Embryonic facial prominence (tissue), 1 donor: ENCODE measurements around the gene MAGEA11.
"Not testable (repeated sequence)": the region's sequence is repeated elsewhere in the genome, so short reads cannot be mapped to it uniquely, and the experiment has no call there.

Source experiments
- DNase-seq: peaks from one replicate; pipeline ENCODE4 v3.0.0-alpha.2; 2016; ENCODE audit errors: extremely low spot score

The MAGEA11 gene

GRCh38 chrX:149711545-149712236 is at the start of gene MAGEA11:
MAGEA11 (plus strand) TSS chrX:149712060; CDS start chrX:149713160, 1,100 bp downstream.
- DNase-seq = no peak

GRCh38 chrX:149675088-149675487 is 36.8 kb upstream of the MAGEA11 start:
- DNase-seq = not testable (repeated sequence)

- DNase-seq = not testable (repeated sequence)
Observed at GRCh38 chrX:149675554-149675953, 36.3 kb upstream of the MAGEA11 start.

GRCh38 chrX:149679164-149679678 is 32.6 kb upstream of the MAGEA11 start:
- DNase-seq = not testable (repeated sequence)

GRCh38 chrX:149681182-149681581 is 30.7 kb upstream of the MAGEA11 start:
- no peak for DNase-seq

GRCh38 chrX:149682031-149682430 is 29.8 kb upstream of the MAGEA11 start:
- DNase-seq = no peak

GRCh38 chrX:149682956-149683947 is 28.6 kb upstream of the MAGEA11 start:
- no peak for DNase-seq

GRCh38 chrX:149683966-149684730 is 27.7 kb upstream of the MAGEA11 start:
- DNase-seq = no peak

- no peak for DNase-seq
Observed at GRCh38 chrX:149687991-149688390, 23.9 kb upstream of the MAGEA11 start.

GRCh38 chrX:149688552-149688951 is 23.3 kb upstream of the MAGEA11 start:
- DNase-seq = no peak

GRCh38 chrX:149691794-149692193 is 20.1 kb upstream of the MAGEA11 start:
- no peak for DNase-seq

- DNase-seq = not testable (repeated sequence)
Observed at GRCh38 chrX:149692686-149693272, 19.1 kb upstream of the MAGEA11 start.

GRCh38 chrX:149699761-149700160 is 12.1 kb upstream of the MAGEA11 start:
- no peak for DNase-seq

GRCh38 chrX:149704664-149705063 is 7.2 kb upstream of the MAGEA11 start:
- DNase-seq = no peak

- no peak for DNase-seq
Observed at GRCh38 chrX:149707147-149707901, 4.5 kb upstream of the MAGEA11 start.

GRCh38 chrX:149712831-149713230 is 971 bp downstream of the MAGEA11 start:
- DNase-seq = no peak

GRCh38 chrX:149713279-149714050 is 1.6 kb downstream of the MAGEA11 start:
- DNase-seq = no peak

GRCh38 chrX:149715468-149715867 is 3.6 kb downstream of the MAGEA11 start:
- no peak for DNase-seq

- DNase-seq = no peak
Observed at GRCh38 chrX:149716632-149717031, 4.8 kb downstream of the MAGEA11 start.

- no peak for DNase-seq
Observed at GRCh38 chrX:149717803-149718202, 5.9 kb downstream of the MAGEA11 start.
